DOHH2 (cell line): ENCODE data around the gene EIPR1.

Source experiments
- EZH2phosphoT487 ChIP-seq: fragments of 200-600 bp; sonication (generic); IDR thresholded peaks from 2 replicates; pipeline ENCODE4 v1.6.1; 2017; ENCODE audit warnings: borderline replicate concordance, mild to moderate bottlenecking, antibody characterized with exemption, low read length, moderate library complexity, mixed read lengths
- TF ChIP-seq, protein P1 (sequence below): fragments of 200-600 bp; sonication (generic); IDR thresholded peaks from one replicate; pipeline ENCODE4 v1.5.1; 2014; ENCODE audit warnings: antibody characterized with exemption, mild to moderate bottlenecking, low read depth, low read length; ENCODE audit not compliant: poor library complexity, severe bottlenecking

- TF ChIP-seq, protein P1, sequence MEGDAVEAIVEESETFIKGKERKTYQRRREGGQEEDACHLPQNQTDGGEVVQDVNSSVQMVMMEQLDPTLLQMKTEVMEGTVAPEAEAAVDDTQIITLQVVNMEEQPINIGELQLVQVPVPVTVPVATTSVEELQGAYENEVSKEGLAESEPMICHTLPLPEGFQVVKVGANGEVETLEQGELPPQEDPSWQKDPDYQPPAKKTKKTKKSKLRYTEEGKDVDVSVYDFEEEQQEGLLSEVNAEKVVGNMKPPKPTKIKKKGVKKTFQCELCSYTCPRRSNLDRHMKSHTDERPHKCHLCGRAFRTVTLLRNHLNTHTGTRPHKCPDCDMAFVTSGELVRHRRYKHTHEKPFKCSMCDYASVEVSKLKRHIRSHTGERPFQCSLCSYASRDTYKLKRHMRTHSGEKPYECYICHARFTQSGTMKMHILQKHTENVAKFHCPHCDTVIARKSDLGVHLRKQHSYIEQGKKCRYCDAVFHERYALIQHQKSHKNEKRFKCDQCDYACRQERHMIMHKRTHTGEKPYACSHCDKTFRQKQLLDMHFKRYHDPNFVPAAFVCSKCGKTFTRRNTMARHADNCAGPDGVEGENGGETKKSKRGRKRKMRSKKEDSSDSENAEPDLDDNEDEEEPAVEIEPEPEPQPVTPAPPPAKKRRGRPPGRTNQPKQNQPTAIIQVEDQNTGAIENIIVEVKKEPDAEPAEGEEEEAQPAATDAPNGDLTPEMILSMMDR, result no peak
- TF ChIP-seq EZH2phosphoT487, result no peak
Observed at GRCh38 chr2:3253913-3254441, 123.6 kb downstream of the EIPR1 start.
